B cell (primary cell): ENCODE results near the gene EXOSC9. TPM values are rescaled to one million over a fixed set of nuclear protein-coding genes. Genes with fewer than 3 reads are reported as not detected.

Source experiments
- ATAC-seq: fragments of 200-7000 bp; cut with Tn5 transposase; one replicate; pipeline ENCODE4 v1.10.0; 2021; ENCODE audit warnings: low read depth, mild to moderate bottlenecking, moderate number of reproducible peaks, moderate library complexity
- CTCF ChIA-PET: fragments of 350-600 bp; sonication (Branson Sonifier 250); formaldehyde crosslinking; loops from one replicate; lab custom pipeline; 2021; ENCODE audit warnings: antibody characterized with exemption, inconsistent platforms; lab: Charles Lee
- POLR2A ChIA-PET: fragments of 350-600 bp; sonication (Branson Sonifier 250); formaldehyde crosslinking; loops from one replicate; lab custom pipeline; 2021; ENCODE audit warnings: antibody characterized with exemption; lab: Charles Lee
- DNase-seq: peaks from one replicate; pipeline ENCODE4 v3.0.0; 2013
- H2AFZ ChIP-seq: 2 replicates; pipeline ENCODE4 v1.6.1; 2012; ENCODE audit warnings: mild to moderate bottlenecking, low read depth, low read length; ENCODE audit not compliant: insufficient read depth, poor library complexity, severe bottlenecking
- H3K27ac ChIP-seq, 2 donors: 1 replicate in 1 of 2; 2 replicates in 1 of 2; pipeline ENCODE4 v1.5.1; 2012 to 2013; ENCODE audit warnings: low read length in 2 of 2, mild to moderate bottlenecking in 2 of 2, moderate library complexity in 1 of 2
- H3K27me3 ChIP-seq, 4 experiments: fragments of 200-600 bp in 1 of 4; sonication (generic) in 1 of 4; replicated peaks in 1 of 4; 1 replicate in 2 of 4; 2 replicates in 2 of 4; pipeline versions ENCODE4 v1.6.1 to v1.7.0; 2013 to 2016; ENCODE audit warnings: low read length in 3 of 4, mild to moderate bottlenecking in 2 of 4, mixed read lengths in 1 of 4, moderate library complexity in 1 of 4; ENCODE audit not compliant: insufficient read depth in 4 of 4, control insufficient read depth in 3 of 4; ENCODE audit errors: control extremely low read depth in 1 of 4
- H3K36me3 ChIP-seq, 2 experiments: replicated peaks in 1 of 2; 1 replicate in 1 of 2; 2 replicates in 1 of 2; pipeline versions ENCODE4 v1.6.1 to v1.7.1; 2013; ENCODE audit warnings: low read length in 1 of 2; ENCODE audit not compliant: insufficient read depth in 2 of 2, control insufficient read depth in 1 of 2; ENCODE audit errors: control extremely low read depth in 1 of 2, extremely low read depth in 1 of 2
- H3K4me1 ChIP-seq, 2 donors: fragments of 200-600 bp in 1 of 2; sonication (generic) in 1 of 2; 1 replicate in 1 of 2; 2 replicates in 1 of 2; pipeline versions ENCODE4 v1.5.1 to v1.6.1; 2013 to 2017; ENCODE audit warnings: low read length in 2 of 2; ENCODE audit not compliant: control insufficient read depth in 2 of 2, insufficient read depth in 2 of 2
- H3K4me2 ChIP-seq: replicated peaks from 2 replicates; pipeline ENCODE3; 2012; ENCODE audit warnings: mild to moderate bottlenecking, low read depth, low read length; ENCODE audit not compliant: poor library complexity, severe bottlenecking
- H3K4me3 ChIP-seq, 5 experiments: fragments of 200-600 bp in 1 of 5; sonication (generic) in 1 of 5; 1 replicate in 3 of 5; 2 replicates in 2 of 5; pipeline versions ENCODE4 v1.5.1 to v1.7.0; 2011 to 2016; ENCODE audit warnings: low read length in 4 of 5, mild to moderate bottlenecking in 4 of 5, low read depth in 2 of 5, control low read depth in 1 of 5, moderate library complexity in 1 of 5; ENCODE audit not compliant: insufficient read depth in 1 of 5; ENCODE audit errors: control extremely low read depth in 1 of 5, extremely low read depth in 1 of 5
- H3K79me2 ChIP-seq: fragments of 200-600 bp; sonication (generic); one replicate; pipeline ENCODE4 v1.6.0; 2016; ENCODE audit warnings: low read length; ENCODE audit not compliant: control insufficient read depth, insufficient read depth
- H3K9ac ChIP-seq: fragments of 200-600 bp; sonication (generic); 2 replicates; pipeline ENCODE4 v1.6.1; 2017; ENCODE audit warnings: mild to moderate bottlenecking, low read length, moderate library complexity
- H3K9me3 ChIP-seq, 3 donors: one replicate each; pipeline versions ENCODE4 v1.6.1 to v1.7.1; 2013; ENCODE audit warnings: low read length in 2 of 3; ENCODE audit not compliant: control insufficient read depth in 2 of 3, insufficient read depth in 1 of 3; ENCODE audit errors: control extremely low read depth in 1 of 3
- H4K20me1 ChIP-seq: 2 replicates; pipeline ENCODE4 v1.6.0; 2012; ENCODE audit warnings: mild to moderate bottlenecking, low read length; ENCODE audit not compliant: insufficient read depth, control insufficient read depth, poor library complexity, severe bottlenecking
- H3K27ac Mint-ChIP-seq: one replicate; pipeline ENCODE4 v1.8.0; 2021; ENCODE audit warnings: mixed read lengths
- H3K27me3 Mint-ChIP-seq: one replicate; pipeline ENCODE4 v1.8.0; 2021; ENCODE audit warnings: mixed read lengths
- H3K4me1 Mint-ChIP-seq: one replicate; pipeline ENCODE4 v1.8.0; 2021; ENCODE audit warnings: mixed read lengths
- H3K4me3 Mint-ChIP-seq: one replicate; pipeline ENCODE4 v1.8.0; 2021; ENCODE audit warnings: mixed read lengths
- H3K9me3 Mint-ChIP-seq: one replicate; pipeline ENCODE4 v1.8.0; 2022; ENCODE audit warnings: mixed read lengths; ENCODE audit not compliant: insufficient read depth
- EZH2 ChIP-seq: IDR thresholded peaks from 2 replicates; pipeline ENCODE4 v1.6.1; 2012; ENCODE audit warnings: borderline replicate concordance, low read depth, mild to moderate bottlenecking, moderate library complexity, low read length; ENCODE audit not compliant: insufficient read depth, poor library complexity, severe bottlenecking
- WGBS: methylation state at CpG from one replicate; pipeline ENCODE4 v1.1.5; 2013; ENCODE audit warnings: missing lambda C conversion rate; ENCODE audit not compliant: insufficient coverage; 5-methylcytosine and 5-hydroxymethylcytosine counted together
- intact Hi-C: fragments of 100-400 bp; cut with micrococcal nuclease; formaldehyde crosslinking; loops from one replicate; pipeline ENCODE4 v1.10.0; 2022
- polyA plus RNA-seq: library from polyadenylated mRNA; depleted of rRNA; stranded (reverse); fragments of >200 nt; gene quantifications from 2 replicates; pipeline ENCODE4 v1.2.3, GENCODE V29; 2012
- total RNA-seq, 2 donors: library from RNA; stranded (reverse); fragments of 120-200 nt in 1 of 2; gene quantifications; 1 replicate in 1 of 2; 2 replicates in 1 of 2; pipeline versions ENCODE4 v1.2.3 to v1.2.4, GENCODE V29; 2013 to 2022
- TF ChIP-seq, protein P1 (sequence below): fragments of 200-600 bp; IDR thresholded peaks from one replicate; pipeline ENCODE4 v1.8.0; 2022; ENCODE audit warnings: antibody characterized with exemption, mild to moderate bottlenecking

The EXOSC9 gene
- total and polyA plus RNA-seq, 2 donors (not counting 1 experiment from before 2014, with no cell fraction given): 27.5 to 35.5 TPM

DNA sequence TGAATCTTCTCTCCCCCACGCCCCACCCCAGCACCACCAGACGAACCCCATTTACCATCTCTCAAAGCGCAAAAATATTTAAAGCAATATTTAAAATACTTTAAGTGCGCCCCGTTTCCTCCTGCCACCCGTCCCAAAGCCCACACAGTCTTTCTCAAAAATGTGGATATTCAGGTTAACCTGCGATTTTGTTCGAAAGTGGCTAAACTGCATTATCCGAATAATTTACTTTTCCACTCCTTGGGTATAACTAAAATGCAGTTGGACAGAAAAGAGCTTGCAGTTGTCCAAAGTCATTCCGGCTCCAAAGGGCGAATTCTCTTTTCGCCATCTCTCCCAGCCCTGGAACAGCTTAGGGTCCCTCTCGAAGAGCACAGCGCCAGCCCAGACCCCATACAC, 36.8 kb upstream of the EXOSC9 start:
- no peaks in the 10 kb centered on the region for H3K9me3 Mint-ChIP-seq
- no peak overlapping the region for H3K27ac Mint-ChIP-seq
- H3K4me1 ChIP-seq: peaks cover 9 to 11% of the 10 kb centered on the region in 2 donors
- H3K27me3 Mint-ChIP-seq: peaks cover 56% of the 10 kb centered on the region
- CTCF ChIA-PET: no interaction called here
- no peak overlapping the region for H3K9ac ChIP-seq
- POLR2A ChIA-PET: no interaction called here
- no peak for DNase-seq
- H3K27me3 ChIP-seq: peaks cover 0 to 27% (median 23%) of the 10 kb centered on the region in 4 experiments
- 13% methylated on average over 13 of the region's 14 CpGs for WGBS
- intact Hi-C loops: no loop called here
- no peaks in the 10 kb centered on the region for H4K20me1 ChIP-seq
- no peak for ATAC-seq
- H3K4me3 ChIP-seq: no peak overlapping the region
- no peak overlapping the region for H3K27ac ChIP-seq
- no peaks in the 10 kb centered on the region for H3K36me3 ChIP-seq
- no peak overlapping the region for H3K4me3 Mint-ChIP-seq
- H3K9me3 ChIP-seq: no peaks in the 10 kb centered on the region
- peak overlapping the region; percentile 33 for H2AFZ ChIP-seq
- TF ChIP-seq EZH2: no peak
- TF ChIP-seq, protein P1, sequence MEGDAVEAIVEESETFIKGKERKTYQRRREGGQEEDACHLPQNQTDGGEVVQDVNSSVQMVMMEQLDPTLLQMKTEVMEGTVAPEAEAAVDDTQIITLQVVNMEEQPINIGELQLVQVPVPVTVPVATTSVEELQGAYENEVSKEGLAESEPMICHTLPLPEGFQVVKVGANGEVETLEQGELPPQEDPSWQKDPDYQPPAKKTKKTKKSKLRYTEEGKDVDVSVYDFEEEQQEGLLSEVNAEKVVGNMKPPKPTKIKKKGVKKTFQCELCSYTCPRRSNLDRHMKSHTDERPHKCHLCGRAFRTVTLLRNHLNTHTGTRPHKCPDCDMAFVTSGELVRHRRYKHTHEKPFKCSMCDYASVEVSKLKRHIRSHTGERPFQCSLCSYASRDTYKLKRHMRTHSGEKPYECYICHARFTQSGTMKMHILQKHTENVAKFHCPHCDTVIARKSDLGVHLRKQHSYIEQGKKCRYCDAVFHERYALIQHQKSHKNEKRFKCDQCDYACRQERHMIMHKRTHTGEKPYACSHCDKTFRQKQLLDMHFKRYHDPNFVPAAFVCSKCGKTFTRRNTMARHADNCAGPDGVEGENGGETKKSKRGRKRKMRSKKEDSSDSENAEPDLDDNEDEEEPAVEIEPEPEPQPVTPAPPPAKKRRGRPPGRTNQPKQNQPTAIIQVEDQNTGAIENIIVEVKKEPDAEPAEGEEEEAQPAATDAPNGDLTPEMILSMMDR: no peak
- H3K79me2 ChIP-seq: no peaks in the 10 kb centered on the region
- H3K4me1 Mint-ChIP-seq: peaks cover 2% of the 10 kb centered on the region
- peak overlapping the region; percentile 43 for H3K4me2 ChIP-seq

DNA sequence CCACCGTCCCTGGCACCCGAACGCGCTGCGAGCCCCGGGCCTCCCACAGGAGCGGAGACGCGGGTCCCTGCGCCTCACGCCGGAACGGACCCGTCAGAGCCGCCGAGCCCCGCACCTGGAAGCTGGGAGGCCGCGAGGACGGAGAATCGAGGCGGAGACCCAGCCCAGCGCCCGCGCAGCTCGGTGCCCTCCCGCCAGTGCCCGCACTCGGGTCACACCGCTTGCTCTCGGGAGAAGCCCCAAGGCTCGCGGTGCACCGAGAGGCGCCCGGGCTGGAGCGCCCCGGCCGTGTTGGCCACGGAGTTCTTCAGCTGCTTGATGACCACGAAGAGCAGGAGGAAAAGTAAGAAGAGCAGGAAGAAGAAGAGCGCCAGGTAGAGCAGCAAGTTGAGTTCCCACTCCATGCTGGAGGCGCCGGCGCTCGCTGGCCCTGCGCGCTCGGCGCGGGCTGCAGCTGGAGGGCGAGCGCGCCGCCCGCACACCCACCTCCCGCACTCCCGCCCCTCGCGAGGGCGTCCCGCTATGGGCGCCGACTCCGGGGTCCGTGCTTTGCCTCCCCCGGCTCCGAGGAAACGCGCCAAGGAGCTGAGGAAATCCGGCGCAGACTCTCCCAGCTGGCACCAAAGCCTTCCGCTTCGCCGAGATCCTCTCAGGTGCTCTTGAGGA, 36.3 kb upstream of the EXOSC9 start, which contains the start of gene SMIM43:
Gene SMIM43 (minus strand): TSS at position 463 of the 666 bp plus-strand sequence. CDS start 59 bp downstream, at position 404.
- Histone ChIP-seq H3K4me2 (peak within 1 kb of the TSS; percentile 43), H3K9ac (no peak within 1 kb of the TSS), H3K4me3 (no peak within 1 kb of the TSS), H3K79me2 (no peaks in the 10 kb centered on the region), H3K4me1 (peaks cover 9 to 11% of the 10 kb centered on the region in 2 donors), H3K27ac (no peak within 1 kb of the TSS), H4K20me1 (no peaks in the 10 kb centered on the region), H3K27me3 (peaks cover 0 to 30% (median 23%) of the 10 kb centered on the region in 4 experiments), H3K9me3 (no peaks in the 10 kb centered on the region), H3K36me3 (no peaks in the 10 kb centered on the region), H2AFZ (peak within 1 kb of the TSS; percentile 33)
- Mint-ChIP-seq H3K27ac (no peak within 1 kb of the TSS), H3K9me3 (no peaks in the 10 kb centered on the region), H3K4me3 (peak within 1 kb of the TSS; percentile 29), H3K4me1 (peaks cover 2% of the 10 kb centered on the region), H3K27me3 (peaks cover 56% of the 10 kb centered on the region)
- DNase-seq (no peak), ATAC-seq (no peak)
- intact Hi-C loops: no loop called here
- CTCF ChIA-PET: no interaction called here
- no peak for TF ChIP-seq EZH2
- TF ChIP-seq, protein P1: no peak
- WGBS: 5% methylated on average over 75 of the region's 75 CpGs
- POLR2A ChIA-PET: no interaction called here
